HEK293 (cell line): ENCODE measurements around the gene SCAMP3.

Experiments
- EGR2 ChIP-seq: fragments of 450-650 bp; formaldehyde crosslinking; IDR thresholded peaks from 2 replicates; pipeline ENCODE4 v1.5.1; 2016; ENCODE audit warnings: low read depth, missing biosample characterization, missing genetic modification characterization
- PRDM4 ChIP-seq: fragments of 450-650 bp; formaldehyde crosslinking; IDR thresholded peaks from 2 replicates; pipeline ENCODE4 v1.5.1; 2017; ENCODE audit warnings: missing biosample characterization, missing genetic modification characterization
- RBAK ChIP-seq: fragments of 450-650 bp; formaldehyde crosslinking; IDR thresholded peaks from 2 replicates; pipeline ENCODE4 v1.5.1; 2016; ENCODE audit warnings: missing biosample characterization, missing genetic modification characterization
- REST ChIP-seq: fragments of 450-650 bp; formaldehyde crosslinking; IDR thresholded peaks from 2 replicates; pipeline ENCODE4 v1.5.1; 2016; ENCODE audit warnings: missing biosample characterization, missing genetic modification characterization
- TRIM28 ChIP-seq: IDR thresholded peaks from 2 replicates; pipeline ENCODE4 v1.6.1; 2011; ENCODE audit warnings: low read length, control low read depth, borderline replicate concordance
- ZFP3 ChIP-seq: fragments of 450-650 bp; formaldehyde crosslinking; IDR thresholded peaks from 2 replicates; pipeline ENCODE4 v1.5.1; 2016; ENCODE audit warnings: low read depth, missing biosample characterization, missing genetic modification characterization
- ZFP41 ChIP-seq: fragments of 450-650 bp; formaldehyde crosslinking; IDR thresholded peaks from 2 replicates; pipeline ENCODE4 v1.5.1; 2016; ENCODE audit warnings: missing biosample characterization, missing genetic modification characterization, borderline replicate concordance
- ZNF10 ChIP-seq: fragments of 450-650 bp; formaldehyde crosslinking; IDR thresholded peaks from 2 replicates; pipeline ENCODE4 v1.5.1; 2017; ENCODE audit warnings: missing biosample characterization, missing genetic modification characterization
- ZNF157 ChIP-seq: fragments of 450-650 bp; formaldehyde crosslinking; IDR thresholded peaks from 2 replicates; pipeline ENCODE4 v1.5.1; 2016; ENCODE audit warnings: missing biosample characterization, missing genetic modification characterization
- ZNF184 ChIP-seq: fragments of 450-650 bp; IDR thresholded peaks from 2 replicates; pipeline ENCODE4 v1.5.1; 2018; ENCODE audit warnings: missing biosample characterization, mild to moderate bottlenecking, missing genetic modification characterization
- ZNF19 ChIP-seq: fragments of 450-650 bp; formaldehyde crosslinking; IDR thresholded peaks from 2 replicates; pipeline ENCODE4; 2016; ENCODE audit warnings: missing biosample characterization, missing genetic modification characterization, low read depth
- ZNF2 ChIP-seq: fragments of 450-650 bp; formaldehyde crosslinking; IDR thresholded peaks from 2 replicates; pipeline ENCODE4 v1.5.1; 2016; ENCODE audit warnings: missing biosample characterization, missing genetic modification characterization
- ZNF221 ChIP-seq: fragments of 450-650 bp; formaldehyde crosslinking; IDR thresholded peaks from 2 replicates; pipeline ENCODE4 v1.5.1; 2017; ENCODE audit warnings: missing biosample characterization, missing genetic modification characterization, borderline replicate concordance
- ZNF24 ChIP-seq: fragments of 450-650 bp; formaldehyde crosslinking; IDR thresholded peaks from 2 replicates; pipeline ENCODE4 v1.5.1; 2016; ENCODE audit warnings: missing biosample characterization, missing genetic modification characterization
- ZNF426 ChIP-seq: fragments of 450-650 bp; formaldehyde crosslinking; IDR thresholded peaks from 2 replicates; pipeline ENCODE4 v1.5.1; 2017; ENCODE audit warnings: missing biosample characterization, missing genetic modification characterization, mild to moderate bottlenecking, inconsistent platforms, moderate library complexity
- ZNF449 ChIP-seq: fragments of 450-650 bp; formaldehyde crosslinking; IDR thresholded peaks from 2 replicates; pipeline ENCODE4 v1.5.1; 2017; ENCODE audit warnings: missing biosample characterization, mild to moderate bottlenecking, missing genetic modification characterization, moderate library complexity
- ZNF473 ChIP-seq: fragments of 450-650 bp; formaldehyde crosslinking; IDR thresholded peaks from 2 replicates; pipeline ENCODE4 v1.5.1; 2017; ENCODE audit warnings: missing biosample characterization, missing genetic modification characterization
- ZNF513 ChIP-seq: fragments of 450-650 bp; IDR thresholded peaks from 2 replicates; pipeline ENCODE4 v1.5.1; 2018; ENCODE audit warnings: missing biosample characterization, missing genetic modification characterization
- ZNF544 ChIP-seq: fragments of 450-650 bp; formaldehyde crosslinking; IDR thresholded peaks from 2 replicates; pipeline ENCODE4 v1.5.0; 2017; ENCODE audit warnings: missing biosample characterization, missing genetic modification characterization
- ZNF658 ChIP-seq: fragments of 450-650 bp; formaldehyde crosslinking; IDR thresholded peaks from 2 replicates; pipeline ENCODE4; 2016; ENCODE audit warnings: missing biosample characterization, missing genetic modification characterization
- ZNF677 ChIP-seq: fragments of 450-650 bp; IDR thresholded peaks from 2 replicates; pipeline ENCODE4 v1.5.0; 2018; ENCODE audit warnings: missing biosample characterization, mild to moderate bottlenecking, missing genetic modification characterization, moderate library complexity
- ZNF692 ChIP-seq: fragments of 450-650 bp; formaldehyde crosslinking; IDR thresholded peaks from 2 replicates; pipeline ENCODE4 v1.5.1; 2016; ENCODE audit warnings: missing biosample characterization, missing genetic modification characterization
- ZNF701 ChIP-seq: fragments of 450-650 bp; formaldehyde crosslinking; IDR thresholded peaks from 2 replicates; pipeline ENCODE4 v1.5.1; 2016; ENCODE audit warnings: missing biosample characterization, missing genetic modification characterization
- ZNF747 ChIP-seq: fragments of 450-650 bp; formaldehyde crosslinking; IDR thresholded peaks from 2 replicates; pipeline ENCODE4 v1.5.1; 2016; ENCODE audit warnings: missing biosample characterization, missing genetic modification characterization
- ZNF777 ChIP-seq: fragments of 450-650 bp; formaldehyde crosslinking; IDR thresholded peaks from 2 replicates; pipeline ENCODE4 v1.5.1; 2017; ENCODE audit warnings: missing biosample characterization, missing genetic modification characterization, borderline replicate concordance
- ZNF837 ChIP-seq: fragments of 450-650 bp; formaldehyde crosslinking; IDR thresholded peaks from 2 replicates; pipeline ENCODE4 v1.5.1; 2016; ENCODE audit warnings: missing biosample characterization, missing genetic modification characterization
- ZSCAN4 ChIP-seq: fragments of 450-650 bp; formaldehyde crosslinking; IDR thresholded peaks from 2 replicates; pipeline ENCODE4 v1.5.1; 2017; ENCODE audit warnings: missing biosample characterization, missing genetic modification characterization
- ZXDB ChIP-seq: fragments of 450-650 bp; formaldehyde crosslinking; IDR thresholded peaks from 2 replicates; pipeline ENCODE4 v1.5.1; 2016; ENCODE audit warnings: missing biosample characterization, missing genetic modification characterization

Gene SCAMP3

GRCh38 chr1:155244368-155245162 is 17.6 kb downstream of the SCAMP3 start (continued):
- TF ChIP-seq PRDM4 (tag by site-specific recombination), result peak; percentile 99
- TF ChIP-seq ZNF837 (tag by site-specific recombination), result 0 out of 2 replicates have a peak, but pooled peaks have one; percentile 60
- peak; percentile 89 for TF ChIP-seq EGR2 (tag by site-specific recombination)
- peak; percentile 66 for TF ChIP-seq ZNF157 (tag by site-specific recombination)
- no peak for TF ChIP-seq ZNF544
- no peak for TF ChIP-seq ZNF777 (tag by site-specific recombination)
- TF ChIP-seq RBAK (tag by site-specific recombination), result peak; percentile 92
- TF ChIP-seq ZNF747 (tag by site-specific recombination), result no peak; the same call in 1 of the 2 replicates
- TF ChIP-seq ZNF184 (tag by site-specific recombination), result peak; percentile 80
- TF ChIP-seq ZXDB (tag by site-specific recombination), result peak; percentile 100
- TF ChIP-seq TRIM28, result peak; percentile 99
- peak; percentile 97; the same call in 1 of the 2 replicates for TF ChIP-seq ZFP41 (tag by site-specific recombination)
- TF ChIP-seq ZNF677, result peak; percentile 65
- peak; percentile 88 for TF ChIP-seq ZNF449
- peak; percentile 88 for TF ChIP-seq REST (tag by site-specific recombination)
- no peak for TF ChIP-seq ZNF426 (tag by site-specific recombination)
- TF ChIP-seq ZNF19, result peak; percentile 99
- TF ChIP-seq ZNF692, result peak; percentile 99
- TF ChIP-seq ZNF24 (tag by site-specific recombination), result peak; percentile 100
- no peak; the same call in 1 of the 2 replicates for TF ChIP-seq ZNF658
- TF ChIP-seq ZSCAN4 (tag by site-specific recombination), result peak; percentile 90
- TF ChIP-seq ZNF221 (tag by site-specific recombination), result no peak; the same call in 1 of the 2 replicates
- TF ChIP-seq ZNF701, result peak; percentile 82; the same call in 1 of the 2 replicates
- peak; percentile 100 for TF ChIP-seq ZNF2
- TF ChIP-seq ZNF473 (tag by site-specific recombination), result no peak
- TF ChIP-seq ZNF513 (tag by site-specific recombination), result peak; percentile 73
- TF ChIP-seq ZFP3 (tag by site-specific recombination), result peak; percentile 66; the same call in 1 of the 2 replicates
- peak; percentile 85; the same call in 1 of the 2 replicates for TF ChIP-seq ZNF10 (tag by site-specific recombination)
